ENCODE results near the gene ESAM. TPM values are rescaled to one million over a fixed set of nuclear protein-coding genes. Genes with fewer than 3 reads are reported as not detected.

The ESAM gene
- total RNA-seq, 1 experiment from 2014 or later = 0.92 TPM

DNA sequence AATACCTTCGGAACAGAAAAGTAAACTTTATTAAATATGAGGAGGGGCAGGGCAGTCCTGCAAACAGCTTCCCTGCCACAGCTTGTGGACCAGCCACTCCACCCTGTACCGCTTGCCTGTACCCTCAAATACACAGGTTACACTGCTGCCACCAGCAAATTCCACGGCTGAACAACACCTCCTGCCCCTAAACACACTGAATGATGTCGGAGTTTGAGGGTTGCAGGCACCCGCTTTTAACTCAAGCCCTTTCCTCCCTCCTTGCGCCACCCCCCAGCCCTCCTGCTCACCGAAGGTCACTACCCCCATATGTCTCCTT lies 14.0 kb downstream of the ESAM start:
- TF ChIP-seq, protein P1, sequence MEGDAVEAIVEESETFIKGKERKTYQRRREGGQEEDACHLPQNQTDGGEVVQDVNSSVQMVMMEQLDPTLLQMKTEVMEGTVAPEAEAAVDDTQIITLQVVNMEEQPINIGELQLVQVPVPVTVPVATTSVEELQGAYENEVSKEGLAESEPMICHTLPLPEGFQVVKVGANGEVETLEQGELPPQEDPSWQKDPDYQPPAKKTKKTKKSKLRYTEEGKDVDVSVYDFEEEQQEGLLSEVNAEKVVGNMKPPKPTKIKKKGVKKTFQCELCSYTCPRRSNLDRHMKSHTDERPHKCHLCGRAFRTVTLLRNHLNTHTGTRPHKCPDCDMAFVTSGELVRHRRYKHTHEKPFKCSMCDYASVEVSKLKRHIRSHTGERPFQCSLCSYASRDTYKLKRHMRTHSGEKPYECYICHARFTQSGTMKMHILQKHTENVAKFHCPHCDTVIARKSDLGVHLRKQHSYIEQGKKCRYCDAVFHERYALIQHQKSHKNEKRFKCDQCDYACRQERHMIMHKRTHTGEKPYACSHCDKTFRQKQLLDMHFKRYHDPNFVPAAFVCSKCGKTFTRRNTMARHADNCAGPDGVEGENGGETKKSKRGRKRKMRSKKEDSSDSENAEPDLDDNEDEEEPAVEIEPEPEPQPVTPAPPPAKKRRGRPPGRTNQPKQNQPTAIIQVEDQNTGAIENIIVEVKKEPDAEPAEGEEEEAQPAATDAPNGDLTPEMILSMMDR (conservative IDR thresholded peaks at IDR 0.05) = no peak
- no peak overlapping the region for H3K27ac ChIP-seq (ENCODE audit: insufficient read length, low read depth, low read length)
- no peak for DNase-seq

More for the DNA sequence above, 14.0 kb downstream of the ESAM start:
- Histone ChIP-seq H3T11ph (ENCODE audit: low read length) (no peak overlapping the region), H3K56ac (ENCODE audit: insufficient read length, low read depth, low read length) (no peak overlapping the region), H2BK15ac (ENCODE audit: low read depth, low read length) (no peak overlapping the region), H2BK120ac (ENCODE audit: low read depth, low read length, poor library complexity, severe bottlenecking) (no peak overlapping the region), H2BK5ac (ENCODE audit: insufficient read length, low read length) (no peak overlapping the region), H3K9ac (ENCODE audit: extremely low read depth, insufficient read length, low read length) (no peak overlapping the region), H4K8ac (replicated peaks; ENCODE audit: insufficient read length, low read depth, low read length) (no peak overlapping the region), H2AK5ac (ENCODE audit: insufficient read length, low read length) (no peak overlapping the region), H3K79me2 (ENCODE audit: insufficient read depth, low read length) (no peaks in the 10 kb centered on the region), H3K79me1 (ENCODE audit: insufficient read depth, low read depth, low read length, poor library complexity, severe bottlenecking) (no peaks in the 10 kb centered on the region), H2AFZ (ENCODE audit: low read length) (no peak overlapping the region), H3K27me3 (ENCODE audit: insufficient read depth, low read length) (peaks cover 88% of the 10 kb centered on the region), H3K23me2 (ENCODE audit: insufficient read length, low read depth, low read length, poor library complexity, severe bottlenecking) (peaks cover 22% of the 10 kb centered on the region), H3K4me1 (ENCODE audit: insufficient read depth, low read length) (peaks cover 3% of the 10 kb centered on the region; the same call in 1 of the 2 replicates), H4K91ac (ENCODE audit: insufficient read length, low read depth, low read length) (no peak overlapping the region), H3K18ac (ENCODE audit: insufficient read length, low read depth, low read length) (no peak overlapping the region), H4K20me1 (ENCODE audit: control insufficient read depth, insufficient read depth, insufficient read length) (no peaks in the 10 kb centered on the region), H3K14ac (ENCODE audit: insufficient read depth, low read length) (no peak overlapping the region; the same call in 1 of the 2 replicates), H3K4ac (ENCODE audit: low read depth, low read length) (no peak overlapping the region), H4K5ac (ENCODE audit: insufficient read length, low read depth, low read length) (no peak overlapping the region), H3K4me2 (ENCODE audit: insufficient read depth, insufficient read length, low read length) (no peak overlapping the region), H2BK20ac (ENCODE audit: low read depth, low read length, poor library complexity, severe bottlenecking) (no peak overlapping the region), H3K9me3 (ENCODE audit: control insufficient read depth, low read depth, low read length) (no peaks in the 10 kb centered on the region), H3K23ac (ENCODE audit: insufficient read length, low read depth, low read length) (no peak overlapping the region), H2BK12ac (ENCODE audit: insufficient read length, low read depth, low read length) (no peak overlapping the region)
- Mint-ChIP-seq H3K27me3 (ENCODE audit: low read depth) (peaks cover 82% of the 10 kb centered on the region), H3K9me3 (peaks cover 3 to 7% of the 10 kb centered on the region in 2 experiments; a peak in 2 of 5 replicates), H3K36me3 (ENCODE audit: insufficient read depth in 1 of 3, low read depth in 3 of 3) (no peaks in the 10 kb centered on the region; a peak in 2 of 7 replicates), H3K4me3 (no peak overlapping the region; a peak in 1 of 5 replicates), H3K27ac (no peak overlapping the region), H3K4me1 (peaks cover 21 to 42% of the 10 kb centered on the region in 2 experiments)
- no CpG with 5 or more reads among the region's 7 CpGs for WGBS (ENCODE audit: extremely low coverage, insufficient read length, low lambda C conversion rate)

Data from H9 (cell line).